H1 (cell line): ENCODE results near the gene NDUFS7. TPM values are rescaled to one million over a fixed set of nuclear protein-coding genes. Genes with fewer than 3 reads are reported as not detected.

Source experiments
- CTCF ChIA-PET: fragments of 300-600 bp; sonication (Branson Sonifier 250); formaldehyde crosslinking; loops from one replicate; lab custom pipeline; 2021; ENCODE audit not compliant: partially characterized antibody; lab: Charles Lee
- POLR2A ChIA-PET: fragments of 300-600 bp; sonication (Branson Sonifier 250); formaldehyde crosslinking; loops from one replicate; lab custom pipeline; 2021; ENCODE audit warnings: inconsistent platforms; ENCODE audit not compliant: partially characterized antibody; lab: Charles Lee
- DNase-seq, 2 experiments: peaks; one replicate each; pipeline versions ENCODE4 v3.0.0 to v3.0.0-alpha.2; 2010 to 2022; ENCODE audit warnings: low spot score in 2 of 2, low read depth in 1 of 2, mixed read lengths in 1 of 2
- FAIRE-seq: peaks from 2 replicates; lab custom pipeline; 2011; peaks lifted over from hg19 to GRCh38; lab: Jason Lieb, UNC
- H2AFZ ChIP-seq: 2 replicates; pipeline ENCODE4 v1.8.1; 2012; ENCODE audit warnings: low read length, inconsistent platforms
- H2AK5ac ChIP-seq: 2 replicates; pipeline ENCODE4 v1.6.1; 2013; ENCODE audit warnings: low read depth, low read length
- H2BK120ac ChIP-seq: replicated peaks from 2 replicates; pipeline ENCODE3; 2013; ENCODE audit warnings: low read depth, low read length, inconsistent platforms
- H2BK12ac ChIP-seq: 2 replicates; pipeline ENCODE4 v1.6.1; 2013; ENCODE audit warnings: low read depth, low read length
- H2BK15ac ChIP-seq: 2 replicates; pipeline ENCODE4 v1.6.1; 2013; ENCODE audit warnings: low read length
- H2BK20ac ChIP-seq: 2 replicates; pipeline ENCODE4 v1.6.1; 2013; ENCODE audit warnings: low read length
- H2BK5ac ChIP-seq: 2 replicates; pipeline ENCODE4 v1.6.1; 2013; ENCODE audit warnings: low read depth, low read length
- H3K14ac ChIP-seq: 2 replicates; pipeline ENCODE4 v1.6.1; 2013; ENCODE audit warnings: inconsistent platforms; ENCODE audit not compliant: insufficient read length
- H3K18ac ChIP-seq: 2 replicates; pipeline ENCODE4 v1.6.1; 2013; ENCODE audit warnings: low read length; ENCODE audit errors: extremely low read depth
- H3K23ac ChIP-seq: 2 replicates; pipeline ENCODE4 v1.6.1; 2013; ENCODE audit warnings: inconsistent platforms; ENCODE audit not compliant: insufficient read length
- H3K23me2 ChIP-seq: 2 replicates; pipeline ENCODE4 v1.6.1; 2013; ENCODE audit warnings: low read depth, low read length
- H3K27ac ChIP-seq: 2 replicates; pipeline ENCODE4 v1.6.1; 2011; ENCODE audit warnings: low read depth, low read length, inconsistent platforms
- H3K27me3 ChIP-seq, 4 experiments: replicated peaks in 1 of 4; 1 replicate in 1 of 4; 2 replicates in 3 of 4; pipeline versions ENCODE4 v1.6.1 to v1.8.1; 2011 to 2013; ENCODE audit warnings: low read length in 3 of 4, mild to moderate bottlenecking in 3 of 4, inconsistent platforms in 2 of 4, mixed read lengths in 2 of 4, moderate library complexity in 1 of 4; ENCODE audit not compliant: control insufficient read depth in 3 of 4, insufficient read depth in 3 of 4; ENCODE audit errors: extremely low read depth in 1 of 4
- H3K36me3 ChIP-seq, 4 experiments: 2 replicates each; pipeline versions ENCODE4 v1.6.1 to v1.8.1; 2011 to 2013; ENCODE audit warnings: mild to moderate bottlenecking in 4 of 4, low read length in 3 of 4, moderate library complexity in 2 of 4, control low read depth in 1 of 4, inconsistent platforms in 1 of 4; ENCODE audit not compliant: insufficient read depth in 4 of 4, control insufficient read depth in 2 of 4
- H3K4ac ChIP-seq: replicated peaks from 2 replicates; pipeline ENCODE3; 2013; ENCODE audit warnings: low read length, low read depth, mixed read lengths, inconsistent platforms; ENCODE audit not compliant: insufficient read length
- H3K4me1 ChIP-seq, 4 experiments: replicated peaks in 1 of 4; 1 replicate in 1 of 4; 2 replicates in 3 of 4; pipeline versions ENCODE4 v1.6.1 to v1.8.1; 2011 to 2013; ENCODE audit warnings: low read length in 3 of 4, inconsistent platforms in 2 of 4, mixed read lengths in 1 of 4; ENCODE audit not compliant: insufficient read depth in 4 of 4, control insufficient read depth in 3 of 4
- H3K4me2 ChIP-seq, 2 experiments: 2 replicates each; pipeline versions ENCODE4 v1.6.1 to v1.8.1; 2011 to 2013; ENCODE audit warnings: low read depth in 2 of 2, low read length in 2 of 2, control low read depth in 1 of 2, inconsistent platforms in 1 of 2, mild to moderate bottlenecking in 1 of 2; ENCODE audit not compliant: insufficient read depth in 1 of 2
- H3K4me3 ChIP-seq, 4 experiments: fragments of 200-600, 300-600 bp in 1 of 4; sonication (generic), shearing (Covaris generic), sonication (Bioruptor Twin) in 1 of 4; 2 replicates each; pipeline versions ENCODE4 v1.5.1 to v1.8.1; 2011 to 2016; ENCODE audit warnings: low read length in 4 of 4, low read depth in 3 of 4, control low read depth in 2 of 4, inconsistent platforms in 2 of 4, mild to moderate bottlenecking in 2 of 4, mixed read lengths in 1 of 4, moderate library complexity in 1 of 4; ENCODE audit not compliant: insufficient read depth in 2 of 4; ENCODE audit errors: extremely low read depth in 1 of 4
- H3K56ac ChIP-seq: replicated peaks from 2 replicates; pipeline ENCODE3; 2013; ENCODE audit warnings: low read depth, mild to moderate bottlenecking, mixed read lengths, low read length, inconsistent platforms; ENCODE audit not compliant: insufficient read length
- H3K79me1 ChIP-seq: 2 replicates; pipeline ENCODE4 v1.6.1; 2013; ENCODE audit warnings: low read depth, low read length, control low read depth
- H3K79me2 ChIP-seq, 2 experiments: 2 replicates each; pipeline versions ENCODE4 v1.6.1 to v1.8.1; 2012 to 2013; ENCODE audit warnings: low read length in 2 of 2, mild to moderate bottlenecking in 2 of 2, inconsistent platforms in 1 of 2; ENCODE audit not compliant: insufficient read depth in 2 of 2, control insufficient read depth in 1 of 2
- H3K9ac ChIP-seq, 4 experiments: replicated peaks in 1 of 4; 1 replicate in 1 of 4; 2 replicates in 3 of 4; pipeline versions ENCODE4 v1.6.1 to v1.8.1; 2011 to 2013; ENCODE audit warnings: low read depth in 3 of 4, low read length in 3 of 4, control low read depth in 2 of 4, mild to moderate bottlenecking in 2 of 4, moderate library complexity in 2 of 4, inconsistent platforms in 1 of 4; ENCODE audit errors: extremely low read depth in 1 of 4
- H3K9me3 ChIP-seq, 2 experiments: 2 replicates each; pipeline versions ENCODE4 v1.6.1 to v1.8.1; 2012 to 2013; ENCODE audit warnings: mild to moderate bottlenecking in 2 of 2, moderate library complexity in 2 of 2, control low read depth in 1 of 2, inconsistent platforms in 1 of 2, low read depth in 1 of 2, low read length in 1 of 2, mixed read lengths in 1 of 2; ENCODE audit not compliant: insufficient read depth in 2 of 2
- H4K20me1 ChIP-seq, 2 experiments: replicated peaks in 1 of 2; 2 replicates each; pipeline versions ENCODE3 to v1.8.1; 2011 to 2013; ENCODE audit warnings: inconsistent platforms in 2 of 2, low read length in 2 of 2, mild to moderate bottlenecking in 1 of 2; ENCODE audit not compliant: insufficient read depth in 2 of 2, control insufficient read depth in 1 of 2
- H4K5ac ChIP-seq: 2 replicates; pipeline ENCODE4 v1.6.1; 2013; ENCODE audit warnings: low read length, low read depth, mixed read lengths, inconsistent platforms; ENCODE audit not compliant: insufficient read length
- H4K8ac ChIP-seq: 2 replicates; pipeline ENCODE4 v1.8.0; 2013; ENCODE audit warnings: mild to moderate bottlenecking, moderate library complexity, low read length, inconsistent platforms; ENCODE audit not compliant: insufficient read depth; ENCODE audit errors: extremely low read depth
- H4K91ac ChIP-seq: replicated peaks from 2 replicates; pipeline ENCODE3; 2013; ENCODE audit warnings: low read length, mixed read lengths, inconsistent platforms; ENCODE audit not compliant: insufficient read length
- CHD1 ChIP-seq: IDR thresholded peaks from 2 replicates; pipeline ENCODE4 v1.6.1; 2012; ENCODE audit warnings: low read depth, low read length, improper control_type of control experiment
- POLR2AphosphoS5 ChIP-seq: IDR thresholded peaks from 2 replicates; pipeline ENCODE4 v1.6.1; 2011; ENCODE audit warnings: low read depth, low read length
- SIRT6 ChIP-seq: IDR thresholded peaks from one replicate; pipeline ENCODE4 v1.7.1; 2012; ENCODE audit warnings: low read length, inconsistent platforms
- WGBS, 2 experiments: shearing (Covaris generic) in 1 of 2; methylation state at CpG; one replicate each; pipeline versions ENCODE4 v1.1.6 to v1.1.7; 2013 to 2015; ENCODE audit warnings: low lambda C conversion rate in 2 of 2, mixed read lengths in 2 of 2, inconsistent platforms in 1 of 2, low coverage in 1 of 2, missing lambda C conversion rate in 1 of 2; ENCODE audit not compliant: insufficient replicate concordance in 2 of 2, insufficient coverage in 1 of 2, insufficient read length in 1 of 2; ENCODE audit errors: extremely low coverage in 1 of 2, missing lambda C conversion rate in 1 of 2; 5-methylcytosine and 5-hydroxymethylcytosine counted together
- polyA plus RNA-seq, 7 experiments: library from polyadenylated mRNA; depleted of rRNA in 3 of 7; stranded (reverse) in 5 of 7; unstranded in 2 of 7; fragments of >200 nt in 5 of 7; fragments of 200-250 nt in 2 of 7; gene quantifications; 1 replicate in 5 of 7; 2 replicates in 1 of 7; 4 replicates in 1 of 7; pipeline versions ENCODE4 v1.2.1 to v1.2.3, GENCODE V29; 2011 to 2013; ENCODE audit warnings: missing spikeins in 2 of 7, mixed read lengths in 2 of 7
- total RNA-seq: library from RNA; stranded (reverse); fragmentation: NEBNext Ultra II Directional; extraction: Animal tissue kit (Norgen Biotek cat#: 25700); gene quantifications from 2 replicates; pipeline ENCODE4 v1.2.1, GENCODE V29; 2021

Gene NDUFS7
- total and polyA plus RNA-seq, 2 of the 8 experiments (the other 6 are each of a cell fraction or from before 2014, with no cell fraction given) = 78.1 to 309 TPM

- Histone ChIP-seq H2AFZ (no peak overlapping the region), H2BK120ac (no peak overlapping the region), H3K18ac (no peak overlapping the region), H3K9ac (no peak overlapping the region), H2BK20ac (no peak overlapping the region), H4K20me1 (peaks cover 21 to 23% of the 10 kb centered on the region in 2 experiments), H4K91ac (no peak overlapping the region), H3K56ac (no peak overlapping the region), H3K14ac (no peak overlapping the region), H3K36me3 (peaks cover 26 to 37% (median 29%) of the 10 kb centered on the region in 4 experiments), H3K27me3 (peaks cover 5 to 11% (median 10%) of the 10 kb centered on the region in 4 experiments), H3K4me1 (peaks cover 0 to 17% (median 6%) of the 10 kb centered on the region in 4 experiments; a peak in 5 of 7 replicates), H4K8ac (no peak overlapping the region), H3K9me3 (no peaks in the 10 kb centered on the region), H2BK12ac (no peak overlapping the region), H3K27ac (no peak overlapping the region), H3K79me2 (peaks cover 2 to 24% of the 10 kb centered on the region in 2 experiments; a peak in 3 of 4 replicates), H4K5ac (no peak overlapping the region), H2BK5ac (no peak overlapping the region), H3K79me1 (peaks cover 4% of the 10 kb centered on the region), H3K4me3 (no peak overlapping the region), H3K23ac (no peak overlapping the region), H3K23me2 (peaks cover 6% of the 10 kb centered on the region; the same call in 1 of the 2 replicates), H3K4ac (no peak overlapping the region), H2AK5ac (no peak overlapping the region), H3K4me2 (no peak overlapping the region), H2BK15ac (no peak overlapping the region)
- no peak for FAIRE-seq
- TF ChIP-seq CHD1 = no peak
- TF ChIP-seq SIRT6 = peak; percentile 18
- peak; percentile 79 for TF ChIP-seq POLR2AphosphoS5
- no peak for DNase-seq
- POLR2A ChIA-PET = interaction anchor here (0.5 to 7.6 kb wide), 14 partner anchors 9 to 1328 kb away, joined by 3 to 109 read pairs (median 5); partner anchors contain the start of gene APC2
- 93% methylated on average over 24 of the region's 25 CpGs; no CpG with 5 or more reads in 1 of the 2 experiments for WGBS, 2 experiments
- CTCF ChIA-PET = interaction anchor here (5.6 kb wide), 1 partner anchor 13 kb away, joined by 54 read pairs; no protein-coding TSS in a partner anchor
Measured at GRCh38 chr19:1441677-1442438, 58.2 kb downstream of the NDUFS7 start.
